Activated CD8-positive, alpha-beta memory T cell treated with anti-CD3 and anti-CD28 coated beads, Interleukin-2, amount 50 U/mL, for 4 hours (primary cell): ENCODE measurements around the gene C2orf15.
"Not testable (repeated sequence)": the region's sequence is repeated elsewhere in the genome, so short reads cannot be mapped to it uniquely, and the experiment has no call there.

Experiments used
- DNase-seq: peaks from one replicate; pipeline ENCODE4 v3.0.0-alpha.2; 2020

Gene C2orf15

DNA sequence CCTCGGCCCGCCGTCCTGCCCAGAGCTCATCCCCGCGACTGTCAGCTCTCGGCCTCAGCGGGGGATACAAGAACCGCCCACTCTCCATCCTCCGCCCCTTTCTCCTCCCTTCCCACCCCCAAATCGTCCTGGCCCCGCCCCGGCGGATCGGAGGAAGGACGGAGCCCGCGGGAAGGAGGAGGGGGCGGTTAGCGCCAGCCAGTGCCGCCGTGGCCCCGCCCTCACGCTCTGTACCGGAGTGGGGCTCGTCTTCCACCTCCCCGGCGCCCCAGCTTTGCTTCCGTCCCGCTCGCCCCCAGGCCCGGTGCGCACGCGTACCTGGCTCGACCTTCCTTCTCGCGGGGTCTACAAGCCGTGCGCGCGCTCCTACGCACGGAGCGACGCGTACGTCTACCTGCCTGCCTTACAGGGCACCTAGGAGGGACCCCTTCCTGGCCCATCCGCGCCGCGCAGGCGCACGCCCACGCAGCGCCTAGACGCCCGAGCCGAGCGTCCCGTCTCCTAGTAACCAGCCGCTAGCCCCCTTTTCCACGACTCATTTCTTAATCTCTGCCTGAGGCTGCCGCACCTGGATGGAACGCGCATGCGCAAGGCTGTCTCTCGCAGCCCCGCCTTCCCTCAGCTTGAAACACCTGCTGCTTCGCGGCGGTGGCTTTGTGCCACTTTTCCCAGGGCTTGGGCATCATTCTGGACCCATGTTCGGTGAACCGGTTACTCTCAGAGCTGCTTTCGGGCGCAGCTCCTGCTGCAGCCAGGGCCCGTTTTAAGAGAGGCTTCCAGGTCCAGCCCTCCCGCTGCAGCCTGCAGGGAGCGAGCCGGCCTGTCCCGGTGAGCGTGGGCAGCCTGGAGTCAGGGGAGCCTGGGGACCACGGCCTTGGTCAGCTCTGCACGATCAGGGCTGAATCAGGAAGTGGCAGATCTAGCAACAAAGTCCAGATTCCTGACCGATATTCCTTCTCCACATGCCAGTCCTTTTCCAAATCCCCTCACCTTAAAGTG, at the start of gene C2orf15:
Gene C2orf15 (plus strand): TSS at position 598 of the 999 bp plus-strand sequence. CDS start 8,852 bp downstream, outside the sequence.
- peak; percentile 98 for DNase-seq

GRCh38 chr2:99096728-99097127, 44.8 kb upstream of the C2orf15 start:
- no peak for DNase-seq

- DNase-seq = no peak
These were observed 39.8 kb upstream of the C2orf15 start for GRCh38 chr2:99101697-99102096.

DNA sequence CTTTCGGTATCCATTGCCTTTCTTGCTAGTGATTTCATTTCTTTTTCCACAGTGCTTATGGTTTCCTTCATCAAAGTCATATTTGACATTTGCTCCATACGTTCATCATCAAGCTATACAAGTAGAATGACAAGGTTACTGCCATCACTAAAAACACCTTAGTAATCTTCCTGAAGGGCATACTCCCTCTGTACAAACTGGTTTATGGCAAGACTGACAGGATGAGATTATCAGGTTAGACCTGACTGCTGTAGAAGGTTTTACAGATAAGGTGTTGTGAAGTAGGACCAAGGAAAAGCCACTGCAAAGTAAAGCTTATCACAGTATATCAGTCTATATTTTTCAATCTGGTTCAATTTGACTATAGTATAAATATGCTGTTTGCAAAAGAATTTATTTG, 37.5 kb upstream of the C2orf15 start:
- DNase-seq = no peak

DNA sequence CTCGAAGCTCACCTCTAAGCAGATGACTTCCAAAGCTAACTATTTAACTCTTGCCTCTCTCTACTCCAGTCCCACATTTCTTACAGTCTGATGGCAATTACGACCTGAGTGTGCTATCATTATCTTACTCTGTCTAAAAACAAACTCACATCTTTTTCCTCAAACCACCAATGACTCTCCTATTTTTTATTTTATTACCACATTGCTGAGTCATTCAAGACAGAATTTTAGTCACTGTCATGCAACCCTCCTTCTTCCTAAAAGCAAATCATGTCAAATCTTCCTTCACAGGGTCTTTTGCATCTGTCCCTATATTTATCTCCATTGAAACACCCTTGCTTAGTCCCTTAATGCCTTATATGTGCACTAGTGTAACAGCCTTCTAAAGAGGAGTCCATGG, 34.6 kb upstream of the C2orf15 start:
- no peak for DNase-seq

GRCh38 chr2:99111236-99111635, 30.3 kb upstream of the C2orf15 start:
- no peak for DNase-seq

DNA sequence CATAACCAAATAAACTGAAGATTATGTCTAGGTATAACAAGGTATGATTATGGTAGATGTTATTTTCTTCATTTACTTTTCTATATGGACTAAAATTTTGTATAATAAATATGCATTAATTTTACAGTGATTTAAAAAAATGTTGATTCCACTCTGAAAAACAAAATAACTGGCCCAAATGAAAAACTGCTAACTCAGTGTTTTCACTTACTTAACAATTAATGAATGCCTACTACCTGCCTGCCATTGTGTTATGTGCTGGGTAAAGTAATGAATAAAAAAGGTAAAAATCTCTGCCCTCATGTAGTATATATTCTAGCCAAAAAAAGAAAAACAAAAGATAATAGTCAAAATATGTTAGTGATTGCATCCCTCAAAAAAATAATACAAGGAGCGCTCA, 29.6 kb upstream of the C2orf15 start:
- DNase-seq = no peak

DNA sequence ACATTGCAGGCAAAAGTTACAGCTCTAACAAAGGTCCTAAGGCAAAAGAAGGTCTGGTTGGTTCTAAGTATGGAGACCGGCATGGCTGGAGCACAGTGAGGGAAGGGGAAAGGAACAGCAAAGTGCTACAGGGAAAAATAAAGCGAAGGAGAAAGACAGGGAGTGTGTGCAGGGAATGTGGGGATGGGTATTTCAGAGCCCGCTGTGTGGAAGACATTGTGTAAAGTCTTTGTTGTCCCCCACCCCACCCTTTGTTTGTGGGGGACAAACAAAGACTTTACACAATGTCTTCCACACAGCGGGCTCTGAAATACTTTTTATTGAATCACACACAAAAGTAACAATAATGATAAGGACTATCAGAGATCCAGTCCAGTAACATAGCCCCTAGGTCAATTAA, 28.9 kb upstream of the C2orf15 start:
- DNase-seq = no peak

DNA sequence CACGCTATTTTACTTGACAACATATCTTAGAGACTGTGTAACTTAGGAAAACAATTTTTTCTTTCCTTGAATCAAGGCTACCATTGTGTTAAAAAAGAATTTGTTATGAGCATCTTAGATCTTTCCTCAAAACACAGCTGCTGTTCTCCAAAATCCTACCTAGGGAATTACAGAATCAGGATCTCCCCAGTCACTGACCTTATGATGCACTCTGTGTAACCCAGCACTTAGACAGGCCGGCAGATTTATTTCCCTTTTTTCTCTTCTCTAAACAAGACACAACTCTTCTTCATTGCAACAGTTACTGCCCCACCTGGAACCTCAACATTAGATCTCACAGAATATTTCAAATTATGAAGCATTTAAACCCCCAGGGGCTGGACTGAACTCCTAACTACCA, 13.5 kb upstream of the C2orf15 start:
- DNase-seq = no peak

DNA sequence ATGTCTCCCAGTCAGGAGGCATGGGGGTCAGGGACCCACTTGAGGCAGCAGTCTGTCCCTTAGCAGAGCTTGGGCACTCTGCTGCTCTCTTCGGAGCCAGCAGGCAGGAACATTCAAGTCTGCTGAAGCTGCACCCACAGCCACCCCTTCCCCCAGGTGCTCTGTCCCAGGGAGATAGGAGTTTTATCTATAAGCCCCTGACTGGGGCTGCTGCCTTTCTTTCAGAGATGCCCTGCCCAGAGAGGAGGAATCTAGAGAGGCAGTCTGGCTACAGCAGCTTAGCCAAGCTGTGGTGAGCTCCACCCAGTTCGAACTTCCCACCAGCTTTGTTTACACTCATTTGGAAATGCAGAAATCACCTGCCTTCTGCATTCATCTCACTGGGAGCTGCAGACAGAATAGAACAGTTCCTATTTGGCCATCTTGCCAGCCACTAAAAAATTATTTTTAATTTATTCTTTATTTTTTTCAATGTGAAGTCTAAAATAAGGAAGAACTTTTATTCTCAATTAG, 6.4 kb upstream of the C2orf15 start:
- not testable (repeated sequence) for DNase-seq

GRCh38 chr2:99139003-99139402, 2.5 kb upstream of the C2orf15 start:
- no peak for DNase-seq

GRCh38 chr2:99140056-99140859, 1.2 kb upstream of the C2orf15 start:
- DNase-seq = no peak

DNA sequence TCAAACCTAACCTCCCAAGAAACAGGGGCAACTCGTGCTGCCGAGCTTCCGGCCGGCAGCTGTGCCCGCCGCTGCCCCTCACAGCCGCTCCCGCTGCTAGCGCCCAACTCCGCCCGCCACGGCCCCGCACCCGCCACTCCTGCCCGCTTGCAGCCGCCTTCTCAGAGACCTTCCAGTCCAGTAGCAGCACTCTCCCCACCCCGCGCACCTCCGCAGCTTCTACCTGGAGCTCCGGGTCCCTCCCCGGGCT, 722 bp upstream of the C2orf15 start:
- no peak for DNase-seq

GRCh38 chr2:99150706-99151105, 9.2 kb downstream of the C2orf15 start:
- DNase-seq = no peak

DNA sequence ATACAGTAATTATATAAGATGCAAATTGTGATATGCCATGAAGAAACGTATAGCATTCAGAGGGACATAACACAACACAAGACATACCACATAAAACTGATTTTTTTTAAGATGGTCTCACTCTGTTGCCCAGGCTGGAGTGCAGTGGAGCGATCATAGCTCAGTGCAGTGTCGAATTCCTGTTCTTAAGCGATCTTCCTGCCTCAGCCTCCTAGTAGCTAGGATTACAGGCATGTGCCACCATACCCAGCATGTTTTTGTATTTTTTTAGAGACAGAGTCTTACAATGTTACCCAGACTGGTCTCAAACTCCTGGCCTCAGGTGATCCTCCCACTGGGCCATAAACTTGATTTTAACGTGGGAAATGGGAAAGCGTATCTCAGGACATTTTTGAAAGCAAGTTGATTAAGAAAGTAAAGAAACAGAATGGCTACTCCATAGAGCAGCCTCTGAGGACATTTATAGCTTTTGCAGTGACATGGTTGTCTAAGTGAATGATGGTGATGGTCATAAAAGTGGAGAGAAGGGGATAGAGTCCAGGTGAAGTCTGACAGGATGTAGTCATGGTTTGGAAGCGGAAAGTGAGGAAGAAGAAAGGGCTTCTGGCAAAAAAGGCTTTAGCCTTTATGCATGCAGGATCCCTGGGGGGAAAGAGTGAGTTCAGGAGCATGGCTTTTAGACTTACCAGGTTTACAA, 10.8 kb downstream of the C2orf15 start:
- DNase-seq = no peak

GRCh38 chr2:99153921-99154604, 12.6 kb downstream of the C2orf15 start:
- no peak for DNase-seq

GRCh38 chr2:99154643-99155536, 13.4 kb downstream of the C2orf15 start, which contains the start of the genes LIPT1 and TSGA10:
LIPT1 (plus strand) TSS chr2:99154967; CDS start chr2:99161958, 6,991 bp downstream.
TSGA10 (minus strand) TSS chr2:99154942; CDS start chr2:99109439, 45,503 bp downstream.
- DNase-seq = peak; percentile 92

DNA sequence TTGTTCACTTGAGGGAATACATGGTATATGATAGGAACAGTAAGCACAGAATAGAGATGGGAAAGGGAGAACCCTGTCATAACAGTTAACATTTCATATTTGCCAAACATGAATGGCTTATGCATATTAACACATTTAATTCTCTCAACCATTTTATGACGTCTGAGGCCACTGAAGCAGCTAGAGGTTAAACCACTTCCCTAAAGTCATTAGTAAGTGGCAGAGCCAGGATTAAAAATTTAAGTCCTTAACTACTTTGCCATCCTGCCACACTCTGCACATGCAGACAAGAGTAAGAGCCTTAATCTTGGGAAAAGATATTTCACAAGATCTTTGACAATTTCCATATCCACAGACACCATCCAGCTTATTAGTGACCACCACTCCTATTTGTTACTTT, 15.4 kb downstream of the C2orf15 start:
- DNase-seq = no peak

GRCh38 chr2:99158599-99158998, 17.1 kb downstream of the C2orf15 start:
- DNase-seq = no peak

DNA sequence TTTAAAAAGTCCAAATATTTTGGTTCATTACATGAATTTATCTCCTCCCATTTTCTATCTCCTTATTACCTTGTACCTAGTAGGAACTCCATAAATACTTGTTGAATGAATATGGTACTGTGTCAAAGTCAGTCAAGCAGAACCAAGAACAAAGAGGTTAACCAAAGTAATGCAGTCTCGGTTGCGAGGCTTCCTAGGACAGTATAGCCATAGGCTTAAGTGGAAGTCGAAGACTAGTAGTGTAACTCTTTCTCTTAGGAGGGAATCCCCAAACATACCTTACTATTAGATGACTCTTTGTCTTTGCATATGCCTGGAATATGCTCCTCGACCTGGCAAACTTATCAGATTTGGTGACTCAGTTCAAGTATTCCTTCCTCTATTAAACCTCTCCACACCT, 18.1 kb downstream of the C2orf15 start:
- no peak for DNase-seq

- no peak for DNase-seq
These were observed 24.7 kb downstream of the C2orf15 start for GRCh38 chr2:99166218-99166617.
